ENCODE results near the gene ZBTB26.
"Not testable (repeated sequence)": the region's sequence is repeated elsewhere in the genome, so short reads cannot be mapped to it uniquely, and the experiment has no call there.

ZBTB26 gene

DNA sequence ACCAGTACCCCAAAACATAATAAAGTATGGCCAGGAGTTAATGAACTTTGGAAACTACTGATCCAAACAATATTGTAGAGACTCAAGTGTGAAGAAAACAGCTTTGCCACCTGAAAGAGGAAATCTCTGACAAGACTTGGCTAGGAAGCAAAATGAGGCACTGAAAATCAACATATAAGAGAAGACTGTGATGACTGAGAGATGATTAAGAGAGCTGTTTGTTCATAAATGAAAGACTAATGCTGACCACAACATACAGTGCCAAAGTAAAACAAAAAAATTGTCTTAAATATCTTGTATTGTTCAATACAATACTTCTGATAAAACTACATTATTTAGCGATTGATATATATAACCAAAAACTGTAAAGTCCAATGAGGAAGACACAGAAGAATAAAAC, 33.3 kb downstream of the ZBTB26 start:
- Histone ChIP-seq H3K27ac (ENCODE audit: insufficient read depth, low read length, poor library complexity, severe bottlenecking) (no peak overlapping the region), H3K36me3 (ENCODE audit: control insufficient read depth, insufficient read depth, low read length) (peaks cover 17% of the 10 kb centered on the region), H3K27me3 (replicated peaks; ENCODE audit: control insufficient read depth, insufficient read depth, low read length, poor library complexity, severe bottlenecking) (no peaks in the 10 kb centered on the region), H3K4me3 (ENCODE audit: insufficient read depth, low read depth, low read length, poor library complexity, severe bottlenecking) (no peak overlapping the region), H3K4me1 (ENCODE audit: control insufficient read depth, insufficient read depth, low read length, poor library complexity, severe bottlenecking) (peaks cover 26% of the 10 kb centered on the region), H3K9me3 (ENCODE audit: control insufficient read depth, low read length) (no peaks in the 10 kb centered on the region)
- no peak for DNase-seq

DNA sequence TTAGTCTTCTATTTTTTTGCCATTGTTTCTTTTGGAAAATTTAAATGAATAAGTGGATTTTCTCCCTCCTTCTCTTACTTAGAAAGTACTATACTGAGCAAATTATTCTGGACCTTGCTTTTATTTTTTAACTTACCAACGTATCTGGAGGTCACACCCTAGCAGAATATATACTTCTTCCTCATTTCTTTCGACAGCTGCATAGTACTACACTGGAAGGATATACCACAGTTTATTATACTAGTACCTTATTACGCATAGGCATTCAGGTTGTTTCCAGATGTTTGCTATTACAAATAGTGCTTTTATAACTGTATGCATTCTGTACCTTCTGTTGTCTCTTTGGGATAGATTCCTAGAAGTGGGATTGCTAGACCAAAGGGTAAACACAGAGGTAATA, 42.8 kb downstream of the ZBTB26 start:
- Histone ChIP-seq H3K27ac (ENCODE audit: insufficient read depth, low read length, poor library complexity, severe bottlenecking) (no peak overlapping the region), H3K4me3 (ENCODE audit: insufficient read depth, low read depth, low read length, poor library complexity, severe bottlenecking) (no peak overlapping the region), H3K9me3 (ENCODE audit: control insufficient read depth, low read length) (no peaks in the 10 kb centered on the region), H3K36me3 (ENCODE audit: control insufficient read depth, insufficient read depth, low read length) (peaks cover 53% of the 10 kb centered on the region), H3K27me3 (replicated peaks; ENCODE audit: control insufficient read depth, insufficient read depth, low read length, poor library complexity, severe bottlenecking) (no peaks in the 10 kb centered on the region), H3K4me1 (ENCODE audit: control insufficient read depth, insufficient read depth, low read length, poor library complexity, severe bottlenecking) (no peaks in the 10 kb centered on the region)
- no peak for DNase-seq

DNA sequence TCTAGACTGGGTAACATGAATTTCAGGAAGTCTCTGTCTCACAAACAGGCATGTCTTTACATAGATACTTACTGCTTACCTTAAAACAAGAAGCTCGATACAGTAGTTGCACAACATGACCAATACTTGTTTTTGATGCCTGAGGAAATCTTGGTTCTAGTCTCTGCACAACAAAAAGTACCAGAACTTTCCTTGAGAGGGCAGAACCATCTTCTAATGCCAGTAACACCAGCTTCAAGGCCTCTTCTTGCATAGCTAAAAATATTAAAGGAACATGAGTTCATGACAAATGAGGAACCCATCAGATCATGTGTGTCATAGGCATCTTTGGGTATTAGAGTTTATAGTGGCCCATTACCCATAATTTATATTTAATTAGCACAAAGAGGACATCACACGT, 48.2 kb downstream of the ZBTB26 start:
- Histone ChIP-seq H3K27ac (ENCODE audit: insufficient read depth, low read length, poor library complexity, severe bottlenecking) (no peak overlapping the region), H3K36me3 (ENCODE audit: control insufficient read depth, insufficient read depth, low read length) (peaks cover 46% of the 10 kb centered on the region), H3K4me1 (ENCODE audit: control insufficient read depth, insufficient read depth, low read length, poor library complexity, severe bottlenecking) (no peaks in the 10 kb centered on the region), H3K27me3 (replicated peaks; ENCODE audit: control insufficient read depth, insufficient read depth, low read length, poor library complexity, severe bottlenecking) (no peaks in the 10 kb centered on the region), H3K4me3 (ENCODE audit: insufficient read depth, low read depth, low read length, poor library complexity, severe bottlenecking) (no peak overlapping the region), H3K9me3 (ENCODE audit: control insufficient read depth, low read length) (no peaks in the 10 kb centered on the region)
- DNase-seq = no peak

DNA sequence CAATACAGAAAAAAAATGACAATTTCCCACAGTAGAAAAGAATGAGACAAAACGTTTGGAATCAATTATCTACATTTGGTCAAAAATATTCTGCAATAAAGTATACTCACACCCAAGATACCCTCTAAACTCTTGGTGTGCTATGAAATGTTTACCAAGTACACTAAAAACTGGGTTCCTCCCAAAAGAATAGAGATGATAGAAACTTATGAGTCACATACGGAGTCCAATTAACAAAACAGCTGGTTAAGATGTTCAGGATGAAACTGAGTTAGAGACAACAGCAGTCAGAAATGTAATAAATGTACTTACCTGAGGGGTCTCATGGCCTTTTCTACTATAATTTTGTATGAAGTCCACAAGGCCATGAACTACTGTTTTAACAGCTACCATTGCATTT, 51.9 kb downstream of the ZBTB26 start:
- Histone ChIP-seq H3K9me3 (ENCODE audit: control insufficient read depth, low read length) (no peaks in the 10 kb centered on the region), H3K27ac (ENCODE audit: insufficient read depth, low read length, poor library complexity, severe bottlenecking) (no peak overlapping the region), H3K4me1 (ENCODE audit: control insufficient read depth, insufficient read depth, low read length, poor library complexity, severe bottlenecking) (no peaks in the 10 kb centered on the region), H3K36me3 (ENCODE audit: control insufficient read depth, insufficient read depth, low read length) (peaks cover 72% of the 10 kb centered on the region), H3K4me3 (ENCODE audit: insufficient read depth, low read depth, low read length, poor library complexity, severe bottlenecking) (no peak overlapping the region), H3K27me3 (replicated peaks; ENCODE audit: control insufficient read depth, insufficient read depth, low read length, poor library complexity, severe bottlenecking) (no peaks in the 10 kb centered on the region)
- no peak for DNase-seq

DNA sequence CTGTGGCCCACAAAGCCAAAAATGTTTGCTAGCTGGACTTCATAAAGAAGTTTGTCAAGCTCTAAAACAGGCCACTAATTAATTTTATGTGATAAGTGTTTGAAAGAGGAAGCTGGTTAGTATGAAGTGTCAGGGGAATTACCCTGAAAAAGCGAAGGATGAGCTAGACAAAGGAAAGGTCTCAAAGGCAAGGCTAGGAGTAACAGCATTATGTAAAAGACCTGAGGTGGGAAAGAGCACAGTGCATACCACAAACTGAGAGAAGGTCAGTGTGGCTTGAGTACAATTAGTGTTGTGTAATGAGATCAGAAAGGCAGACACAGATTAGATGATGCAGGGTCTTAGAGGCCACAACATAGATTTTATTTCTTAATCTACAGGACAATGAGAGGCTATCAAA, 55.8 kb downstream of the ZBTB26 start:
- Histone ChIP-seq H3K27ac (ENCODE audit: insufficient read depth, low read length, poor library complexity, severe bottlenecking) (no peak overlapping the region), H3K9me3 (ENCODE audit: control insufficient read depth, low read length) (no peaks in the 10 kb centered on the region), H3K36me3 (ENCODE audit: control insufficient read depth, insufficient read depth, low read length) (peaks cover 70% of the 10 kb centered on the region), H3K27me3 (replicated peaks; ENCODE audit: control insufficient read depth, insufficient read depth, low read length, poor library complexity, severe bottlenecking) (no peaks in the 10 kb centered on the region), H3K4me3 (ENCODE audit: insufficient read depth, low read depth, low read length, poor library complexity, severe bottlenecking) (no peak overlapping the region), H3K4me1 (ENCODE audit: control insufficient read depth, insufficient read depth, low read length, poor library complexity, severe bottlenecking) (no peaks in the 10 kb centered on the region)
- no peak for DNase-seq

DNA sequence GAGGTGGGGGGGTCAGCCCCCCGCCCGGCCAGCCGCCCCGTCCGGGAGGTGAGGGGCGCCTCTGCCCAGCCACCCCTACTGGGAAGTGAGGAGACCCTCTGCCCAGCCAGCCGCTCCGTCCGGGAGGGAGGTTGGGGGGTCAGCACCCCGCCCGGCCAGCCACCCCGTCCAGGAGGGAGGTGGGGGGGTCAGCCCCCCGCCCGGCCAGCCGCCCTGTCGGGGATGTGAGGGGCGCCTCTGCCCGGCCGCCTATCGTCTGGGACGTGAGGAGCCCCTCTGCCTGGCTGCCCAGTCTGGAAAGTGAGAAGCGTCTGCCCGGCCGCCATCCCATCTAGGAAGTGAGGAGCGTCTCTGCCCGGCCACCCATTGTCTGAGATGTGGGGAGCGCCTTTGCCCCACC, 64.0 kb downstream of the ZBTB26 start:
- not testable (repeated sequence) for H3K27ac ChIP-seq (ENCODE audit: insufficient read depth, low read length, poor library complexity, severe bottlenecking); H3K9me3 ChIP-seq (ENCODE audit: control insufficient read depth, low read length); H3K27me3 ChIP-seq (replicated peaks; ENCODE audit: control insufficient read depth, insufficient read depth, low read length, poor library complexity, severe bottlenecking); DNase-seq; H3K4me1 ChIP-seq (ENCODE audit: control insufficient read depth, insufficient read depth, low read length, poor library complexity, severe bottlenecking); H3K4me3 ChIP-seq (ENCODE audit: insufficient read depth, low read depth, low read length, poor library complexity, severe bottlenecking)
- peaks cover 10% of the 10 kb centered on the region for H3K36me3 ChIP-seq (ENCODE audit: control insufficient read depth, insufficient read depth, low read length)

DNA sequence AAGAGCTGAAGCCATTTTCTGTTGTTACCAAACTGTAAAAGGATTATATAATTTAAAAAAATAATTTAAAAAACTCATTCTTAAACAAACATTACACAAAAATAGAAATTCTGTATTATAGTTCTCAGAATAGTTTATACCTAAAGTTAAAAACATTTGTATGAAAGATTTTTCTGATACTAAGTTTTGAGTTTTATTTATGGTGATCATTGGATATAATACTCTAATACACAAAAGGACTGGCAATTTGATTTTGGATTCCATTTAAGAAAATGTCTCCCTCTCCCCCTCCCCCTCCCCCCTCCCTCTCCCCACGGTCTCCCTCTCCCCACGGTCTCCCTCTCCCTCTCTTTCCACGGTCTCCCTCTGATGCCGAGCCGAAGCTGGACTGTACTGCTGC, 65.2 kb downstream of the ZBTB26 start:
- Histone ChIP-seq H3K27me3 (replicated peaks; ENCODE audit: control insufficient read depth, insufficient read depth, low read length, poor library complexity, severe bottlenecking) (no peaks in the 10 kb centered on the region), H3K9me3 (ENCODE audit: control insufficient read depth, low read length) (no peaks in the 10 kb centered on the region), H3K27ac (ENCODE audit: insufficient read depth, low read length, poor library complexity, severe bottlenecking) (no peak overlapping the region), H3K4me3 (ENCODE audit: insufficient read depth, low read depth, low read length, poor library complexity, severe bottlenecking) (no peak overlapping the region), H3K4me1 (ENCODE audit: control insufficient read depth, insufficient read depth, low read length, poor library complexity, severe bottlenecking) (no peaks in the 10 kb centered on the region), H3K36me3 (ENCODE audit: control insufficient read depth, insufficient read depth, low read length) (peaks cover 3% of the 10 kb centered on the region)
- DNase-seq = no peak

All from effector memory CD4-positive, alpha-beta T cell (primary cell).